ENCODE results near the gene HOXD11.

HOXD11 gene

DNA sequence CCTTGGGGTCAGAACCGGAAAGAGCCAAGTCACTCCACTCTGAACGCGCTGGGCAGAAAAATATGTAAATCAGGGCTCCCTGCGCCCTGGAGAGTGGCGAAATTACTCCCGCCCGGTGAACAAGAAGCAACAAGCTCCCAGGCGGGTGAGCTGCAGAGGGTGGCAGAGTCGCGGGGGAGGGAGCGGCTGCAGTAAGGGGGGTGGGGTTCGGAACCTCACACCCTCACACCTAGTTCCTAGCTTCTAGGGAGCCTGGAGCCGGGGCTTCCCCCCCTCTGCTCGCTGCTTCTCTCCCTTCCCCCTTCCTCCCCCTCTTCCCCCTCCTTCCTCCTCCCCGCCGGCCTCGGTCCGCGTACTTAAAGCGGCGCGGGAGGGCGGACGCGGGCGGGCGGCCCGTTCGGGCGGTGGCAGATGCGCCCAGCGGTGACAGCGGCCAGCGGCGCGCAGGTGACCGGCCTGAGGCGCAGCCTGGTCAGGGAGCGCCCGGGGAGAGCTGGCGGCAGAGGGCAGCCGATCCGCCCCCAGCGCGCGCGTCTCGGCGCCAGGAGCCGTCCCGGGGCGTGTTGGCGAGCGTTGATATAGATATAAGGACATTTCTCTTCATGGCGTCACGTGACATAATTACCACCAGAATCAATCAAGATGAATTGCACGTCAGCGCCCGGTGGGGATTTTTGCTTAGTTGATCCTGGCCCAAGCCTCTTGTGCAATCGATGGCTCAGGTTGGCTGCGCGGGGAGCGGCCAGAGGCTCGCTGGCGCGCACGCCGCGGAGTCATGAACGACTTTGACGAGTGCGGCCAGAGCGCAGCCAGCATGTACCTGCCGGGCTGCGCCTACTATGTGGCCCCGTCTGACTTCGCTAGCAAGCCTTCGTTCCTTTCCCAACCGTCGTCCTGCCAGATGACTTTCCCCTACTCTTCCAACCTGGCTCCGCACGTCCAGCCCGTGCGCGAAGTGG, at the start of gene HOXD11:
Gene HOXD11 (plus strand): TSS at position 700 of the 959 bp plus-strand sequence. CDS start 76 bp downstream, at position 776.
- no peak for DNase-seq (ENCODE audit: low spot score)

- no peak for DNase-seq (ENCODE audit: low spot score)
Observed at GRCh38 chr2:176063958-176064357, 43.1 kb upstream of the HOXD11 start.

- no peak for DNase-seq (ENCODE audit: low spot score)
Observed at GRCh38 chr2:176066645-176067588, 40.2 kb upstream of the HOXD11 start.

DNA sequence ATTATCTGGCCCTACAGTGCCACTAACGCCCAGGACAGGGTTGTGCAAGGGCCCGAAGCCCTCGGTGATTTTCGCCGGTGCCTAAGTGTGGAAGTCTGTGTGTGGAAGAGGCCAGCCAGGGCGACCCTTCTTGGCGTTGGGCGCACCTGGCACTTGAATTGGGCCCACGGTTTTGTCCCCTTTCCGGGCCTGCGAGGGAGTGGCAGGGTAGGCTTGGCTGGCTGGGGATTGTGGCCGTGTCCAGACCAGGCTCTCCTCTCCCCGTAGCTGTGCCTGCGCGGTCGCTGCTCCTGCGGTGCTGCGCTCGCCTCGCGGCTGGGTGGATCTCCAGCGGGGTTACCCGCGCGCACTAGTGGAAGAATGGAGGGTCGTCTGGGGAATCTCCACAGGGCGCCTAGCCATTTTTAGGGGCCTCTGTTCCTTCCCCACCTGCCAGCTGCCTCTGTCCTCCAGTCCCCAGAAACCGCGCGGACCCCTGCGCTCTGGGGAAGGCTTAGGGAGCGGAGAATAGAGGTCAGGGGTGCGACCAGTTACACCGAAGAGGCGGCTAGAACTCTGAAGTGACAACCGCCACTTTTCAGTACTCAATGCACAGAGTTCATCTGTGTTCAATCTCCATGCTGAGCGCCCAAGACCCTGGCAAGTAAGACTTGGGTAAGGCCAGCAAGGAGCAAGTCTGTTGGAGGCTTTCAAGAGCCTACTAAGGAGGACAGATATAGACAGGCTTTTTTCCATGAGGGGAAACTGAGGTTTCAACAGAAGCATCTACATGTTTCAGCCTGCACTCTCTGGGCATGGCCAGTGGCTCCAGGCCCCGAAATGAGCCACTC, 39.3 kb upstream of the HOXD11 start:
- DNase-seq (ENCODE audit: low spot score): no peak

- DNase-seq (ENCODE audit: low spot score): no peak
Observed at GRCh38 chr2:176068419-176068832, 38.7 kb upstream of the HOXD11 start.

DNA sequence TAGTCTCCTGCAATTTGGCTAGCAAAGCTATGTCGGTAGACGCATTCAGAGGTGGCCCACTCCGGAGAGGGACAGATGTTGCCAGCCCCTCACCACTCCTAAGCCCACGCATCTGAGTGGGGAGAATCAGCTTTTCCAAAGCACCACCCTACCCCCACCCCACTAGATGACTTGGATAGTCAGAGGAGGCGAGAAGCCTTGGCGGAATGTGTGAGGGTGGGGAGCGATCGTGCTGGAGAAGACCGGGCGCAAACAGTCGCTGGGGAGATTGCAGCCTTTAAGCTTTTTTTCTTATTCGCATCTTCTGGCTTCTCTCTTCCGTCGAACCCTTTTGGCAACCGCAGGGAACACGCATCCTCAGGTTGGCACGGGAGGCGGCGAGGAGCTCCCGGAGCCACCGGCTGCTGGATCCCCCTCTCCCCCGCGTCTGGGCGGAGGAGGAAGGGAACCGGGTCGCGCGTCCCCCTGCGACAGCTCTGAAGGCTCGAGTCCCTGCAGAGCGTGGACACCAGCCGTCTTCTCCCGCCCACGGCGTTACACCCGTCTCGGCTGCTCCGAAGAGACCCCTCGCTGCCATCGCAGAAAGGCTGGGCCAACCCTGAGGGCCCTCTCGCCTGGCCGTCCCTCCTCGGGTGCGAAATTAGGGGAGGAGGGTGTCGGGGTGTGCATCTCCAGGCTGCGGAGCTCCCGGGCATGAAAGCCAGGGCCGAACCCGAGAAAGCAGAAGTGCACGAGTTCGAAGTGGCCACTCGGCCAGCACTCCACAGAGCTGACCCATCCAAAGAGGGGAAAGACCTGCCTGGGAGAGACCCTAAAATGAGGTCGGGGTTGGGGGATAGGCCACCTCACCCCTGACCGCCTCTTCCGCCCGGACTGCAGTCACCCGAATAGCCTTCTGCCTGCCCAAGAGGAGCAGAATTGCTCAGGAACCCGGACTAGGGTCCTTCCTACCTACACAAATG, 35.5 kb upstream of the HOXD11 start:
- no peak for DNase-seq (ENCODE audit: low spot score)

DNA sequence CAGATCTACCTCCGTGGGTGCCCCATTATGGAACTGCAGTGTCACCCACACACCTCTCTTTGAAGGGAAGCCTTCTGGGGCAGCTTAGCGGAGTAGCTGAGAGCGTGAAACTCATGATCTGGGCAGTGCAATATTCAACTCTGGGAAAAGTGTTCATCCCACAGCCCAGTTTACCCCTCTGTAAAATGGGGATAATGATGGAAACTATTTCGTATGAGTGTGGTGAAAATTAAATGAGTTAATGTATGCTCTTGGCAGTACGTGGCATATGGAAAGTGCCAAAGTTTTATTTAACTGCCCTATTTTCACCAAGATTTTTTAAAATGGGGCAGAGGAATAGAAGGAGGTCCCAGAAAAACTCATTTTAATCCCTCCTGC, 34.8 kb upstream of the HOXD11 start:
- no peak for DNase-seq (ENCODE audit: low spot score)

- no peak for DNase-seq (ENCODE audit: low spot score)
Observed at GRCh38 chr2:176072951-176073904, 33.9 kb upstream of the HOXD11 start.

DNA sequence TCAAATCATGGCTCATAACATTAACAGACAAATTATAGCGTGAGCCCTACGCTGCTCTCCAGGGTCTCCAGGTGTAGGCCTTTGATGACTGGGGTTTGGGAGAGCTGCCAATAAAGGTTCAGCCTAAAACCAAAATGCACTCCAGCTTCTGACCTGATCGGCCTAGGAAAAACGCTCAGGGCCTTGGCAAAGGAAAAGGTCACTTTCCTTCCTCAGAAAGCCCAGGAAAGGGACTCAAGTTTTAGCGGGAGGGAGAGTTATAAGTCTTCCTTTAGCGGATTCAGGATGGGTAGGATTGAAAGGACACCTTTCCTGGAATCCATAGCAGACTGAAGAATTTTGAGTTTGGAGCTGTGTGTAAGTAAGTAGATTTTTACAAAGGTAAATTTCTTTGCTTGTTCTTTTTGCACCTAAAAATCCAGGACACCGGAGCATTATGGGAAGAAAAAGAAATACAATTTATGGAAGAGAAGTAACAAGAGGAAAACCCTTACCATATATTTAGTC, 32.1 kb upstream of the HOXD11 start:
- DNase-seq (ENCODE audit: low spot score): no peak

DNA sequence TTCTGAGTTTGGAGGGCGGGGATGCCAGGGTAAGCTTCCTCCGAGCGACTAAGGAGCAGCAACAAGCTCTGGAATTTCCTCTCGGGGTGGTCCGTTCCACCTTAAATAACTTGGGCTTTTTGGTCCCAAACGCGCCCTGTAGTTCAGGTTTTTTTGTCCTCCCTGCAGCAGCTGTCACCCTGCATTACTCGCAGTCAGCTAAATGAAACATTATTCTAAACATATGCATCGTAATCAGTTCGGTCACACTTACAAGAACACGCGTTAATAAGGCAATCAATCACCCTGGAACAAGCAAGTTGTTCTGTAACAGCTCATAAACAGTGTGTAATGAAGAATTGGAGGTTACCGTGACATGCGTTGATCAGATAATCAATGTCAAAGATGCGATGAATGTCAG, 31.6 kb upstream of the HOXD11 start:
- no peak for DNase-seq (ENCODE audit: low spot score)

GRCh38 chr2:176076063-176076462, 31.0 kb upstream of the HOXD11 start:
- no peak for DNase-seq (ENCODE audit: low spot score)

DNA sequence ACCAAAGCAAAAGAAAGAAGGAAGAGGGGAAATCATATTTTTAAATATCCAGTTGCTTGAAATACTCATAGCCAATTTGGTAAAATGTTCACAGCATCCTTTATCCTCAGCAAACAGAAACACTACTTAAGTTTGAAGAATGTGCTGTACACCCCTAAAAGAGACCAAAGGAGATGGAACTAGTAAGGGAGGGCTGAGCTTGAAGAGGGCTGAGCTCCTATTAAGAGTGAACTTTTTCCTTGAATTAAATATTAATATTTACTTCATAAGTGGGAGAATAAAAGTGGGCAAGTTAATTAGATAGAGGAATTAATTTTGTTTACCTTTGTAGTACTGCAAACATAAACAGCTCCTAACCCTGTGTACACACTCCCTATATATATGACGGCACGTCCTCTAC, 30.3 kb upstream of the HOXD11 start:
- no peak for DNase-seq (ENCODE audit: low spot score)

GRCh38 chr2:176078541-176079284, 28.4 kb upstream of the HOXD11 start:
- no peak for DNase-seq (ENCODE audit: low spot score)

DNA sequence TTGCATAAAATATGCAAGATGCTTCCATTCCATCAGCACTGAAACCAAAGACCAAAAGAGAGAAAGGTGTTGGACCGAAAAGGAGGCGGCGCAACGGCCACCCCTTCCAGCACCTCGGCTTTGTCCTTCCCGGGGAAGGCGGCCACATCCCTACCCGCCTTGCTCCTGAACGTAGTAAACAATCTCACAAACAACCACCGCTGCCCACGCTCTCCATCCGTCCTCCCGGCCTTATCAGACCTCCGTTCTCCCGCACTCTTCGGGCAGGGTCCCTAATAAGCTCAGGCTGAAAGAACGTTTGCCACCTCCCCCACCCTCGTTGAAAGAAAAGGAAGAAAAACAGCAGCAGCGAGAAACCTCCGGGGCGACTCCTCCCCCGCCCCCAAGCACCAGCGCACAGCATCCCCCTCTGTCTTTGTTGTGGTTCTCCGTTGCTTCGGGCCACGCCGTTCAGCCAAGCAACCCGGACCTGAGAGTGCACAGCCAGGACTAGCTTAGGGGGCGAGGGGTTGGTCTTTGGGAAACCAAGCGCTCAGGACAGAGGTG, 27.7 kb upstream of the HOXD11 start:
- DNase-seq (ENCODE audit: low spot score): no peak

GRCh38 chr2:176079831-176080539, 27.1 kb upstream of the HOXD11 start:
- DNase-seq (ENCODE audit: low spot score): peak; percentile 83

DNA sequence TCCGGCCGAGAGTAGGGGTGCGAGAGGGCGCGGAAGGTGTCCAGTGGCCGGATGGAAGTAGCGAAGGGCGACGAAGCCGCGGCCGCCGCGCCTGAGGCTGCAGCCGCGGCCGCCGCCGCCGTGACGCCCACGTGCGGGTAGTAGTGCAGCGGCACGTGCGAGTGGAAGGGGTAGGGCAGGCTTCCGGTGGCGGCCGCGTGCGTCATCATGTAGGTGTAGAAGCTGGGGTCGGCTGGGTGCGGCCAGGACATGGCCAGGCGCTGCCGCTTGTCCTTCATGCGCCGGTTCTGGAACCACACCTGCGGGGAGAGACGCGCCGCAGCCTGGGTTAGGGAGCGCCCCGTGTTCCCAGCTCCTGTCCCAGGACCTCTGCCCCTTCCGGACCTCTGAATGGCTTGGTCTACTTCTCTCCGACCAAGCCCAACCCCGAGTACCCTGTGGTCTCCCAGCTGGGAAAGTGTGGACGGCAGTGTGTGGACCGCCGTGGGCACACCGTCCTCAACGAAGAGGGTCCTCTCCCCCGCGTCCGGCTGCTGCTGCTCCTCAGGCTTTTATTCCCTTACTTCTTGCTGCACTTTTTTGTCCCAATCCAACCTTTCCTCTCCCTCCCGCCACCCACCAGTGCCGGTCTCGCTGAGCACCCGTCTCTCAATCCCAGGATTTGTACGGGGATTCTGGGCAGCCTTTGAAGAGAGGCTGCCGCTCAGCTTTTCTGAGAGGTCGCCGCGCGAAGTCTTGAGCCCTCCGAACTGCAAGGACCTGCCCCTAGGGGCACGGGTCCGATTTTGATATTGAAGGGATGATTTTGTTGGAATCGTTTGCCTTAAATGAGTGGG, 26.3 kb upstream of the HOXD11 start:
- DNase-seq (ENCODE audit: low spot score): no peak

Data from COLO829 (cell line).